ENCODE data around the gene FNDC3B.

The FNDC3B gene

DNA sequence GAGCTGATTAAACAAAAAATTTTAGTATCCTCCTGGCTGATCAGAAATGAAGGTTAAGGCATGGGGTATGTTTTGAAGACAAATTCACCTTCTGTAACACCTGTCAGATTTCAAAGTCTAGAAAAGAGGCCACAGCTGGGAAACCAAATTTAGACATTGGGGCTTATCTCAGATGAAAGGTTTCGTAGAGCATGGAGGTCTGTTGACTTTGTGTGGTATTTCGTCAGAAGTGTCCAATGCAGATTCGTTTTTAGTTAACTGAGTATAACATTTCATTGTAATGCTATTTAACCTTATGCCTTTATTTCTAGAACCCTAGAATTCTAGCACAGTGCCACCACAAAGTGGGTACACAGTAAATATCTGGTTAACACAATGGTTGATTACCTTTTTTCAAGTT lies 61.7 kb downstream of the FNDC3B start:
- no peaks in the 10 kb centered on the region for H3K36me3 ChIP-seq (ENCODE audit: control insufficient read depth in 2 of 2, insufficient read depth in 1 of 2, low read length in 2 of 2)
- H3K27ac ChIP-seq (ENCODE audit: extremely low read depth, low read depth, low read length) = no peak overlapping the region
- peaks cover 10% of the 10 kb centered on the region for H3K4me1 ChIP-seq (ENCODE audit: control insufficient read depth, insufficient read depth, low read length)
- CTCF ChIA-PET = no interaction called here
- no peak overlapping the region for H3K4me3 ChIP-seq (ENCODE audit: low read depth, low read length)
- POLR2A ChIA-PET = no interaction called here
- TF ChIP-seq ZNF394 (tag by site-specific recombination; IDR thresholded peaks at IDR 0.05; ENCODE audit: borderline replicate concordance) = no peak
- no peak for TF ChIP-seq HOXD13 (CRISPR knock-in tag; IDR thresholded peaks at IDR 0.05; ENCODE audit: borderline replicate concordance)
- TF ChIP-seq, protein P1, sequence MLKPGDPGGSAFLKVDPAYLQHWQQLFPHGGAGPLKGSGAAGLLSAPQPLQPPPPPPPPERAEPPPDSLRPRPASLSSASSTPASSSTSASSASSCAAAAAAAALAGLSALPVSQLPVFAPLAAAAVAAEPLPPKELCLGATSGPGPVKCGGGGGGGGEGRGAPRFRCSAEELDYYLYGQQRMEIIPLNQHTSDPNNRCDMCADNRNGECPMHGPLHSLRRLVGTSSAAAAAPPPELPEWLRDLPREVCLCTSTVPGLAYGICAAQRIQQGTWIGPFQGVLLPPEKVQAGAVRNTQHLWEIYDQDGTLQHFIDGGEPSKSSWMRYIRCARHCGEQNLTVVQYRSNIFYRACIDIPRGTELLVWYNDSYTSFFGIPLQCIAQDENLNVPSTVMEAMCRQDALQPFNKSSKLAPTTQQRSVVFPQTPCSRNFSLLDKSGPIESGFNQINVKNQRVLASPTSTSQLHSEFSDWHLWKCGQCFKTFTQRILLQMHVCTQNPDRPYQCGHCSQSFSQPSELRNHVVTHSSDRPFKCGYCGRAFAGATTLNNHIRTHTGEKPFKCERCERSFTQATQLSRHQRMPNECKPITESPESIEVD (tag by site-specific recombination; IDR thresholded peaks at IDR 0.05) = peak; percentile 46; the same call in 1 of the 2 replicates
- H3K9me3 ChIP-seq (ENCODE audit: control insufficient read depth, insufficient read depth, low read depth, low read length) = no peaks in the 10 kb centered on the region

DNA sequence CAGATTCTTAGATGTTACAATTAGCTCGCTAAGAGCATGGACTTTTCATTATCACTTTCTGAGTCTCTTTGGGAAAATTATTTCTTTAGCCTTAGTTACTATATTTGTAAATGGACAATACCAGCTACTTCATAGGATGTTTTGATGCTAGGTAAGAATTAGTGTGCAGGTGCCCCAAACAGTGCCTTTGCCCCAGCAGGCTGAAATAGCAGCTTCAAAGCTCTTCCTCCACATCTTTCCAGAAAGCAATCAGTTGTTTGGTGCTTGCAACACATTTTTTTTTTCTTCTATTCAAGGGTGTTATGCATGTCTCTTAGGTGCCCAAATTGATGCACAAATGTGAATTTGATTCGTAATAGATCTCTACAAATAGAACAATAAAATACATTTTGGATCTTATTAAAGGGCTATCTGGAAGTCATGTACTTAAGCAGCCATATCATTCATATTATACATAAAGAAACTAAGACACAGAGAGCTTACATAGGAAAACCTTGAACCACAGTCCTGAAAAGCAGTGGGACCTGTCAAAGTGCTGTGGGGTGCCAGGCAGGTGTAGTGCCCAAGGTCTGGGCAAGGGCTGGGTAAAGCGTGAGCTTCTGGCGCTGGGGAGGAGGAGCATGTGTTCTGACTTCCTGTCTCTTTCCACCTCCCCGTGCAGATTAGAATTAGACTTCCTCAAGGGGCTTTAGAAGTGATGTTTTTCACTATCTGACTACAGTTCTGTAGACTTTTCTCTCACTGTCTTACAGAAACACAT lies 62.9 kb downstream of the FNDC3B start:
- H3K27ac ChIP-seq (ENCODE audit: extremely low read depth, low read depth, low read length) = no peak overlapping the region
- H3K9me3 ChIP-seq (ENCODE audit: control insufficient read depth, insufficient read depth, low read depth, low read length) = no peaks in the 10 kb centered on the region
- TF ChIP-seq ZNF561 (tag by site-specific recombination; IDR thresholded peaks at IDR 0.05; ENCODE audit: borderline replicate concordance) = no peak
- no peak for TF ChIP-seq ZNF623 (tag by site-specific recombination; IDR thresholded peaks at IDR 0.05)
- no peak for TF ChIP-seq ZNF677 (tag by site-specific recombination; IDR thresholded peaks at IDR 0.05)
- no peak for TF ChIP-seq ZNF335 (tag by site-specific recombination; conservative IDR thresholded peaks at IDR 0.05)
- no peak overlapping the region for H3K4me3 ChIP-seq (ENCODE audit: low read depth, low read length)
- POLR2A ChIA-PET = no interaction called here
- CTCF ChIA-PET = interaction anchor here (0.6 kb wide), 2 partner anchors 157 to 935 kb away, joined by 3 read pairs; no protein-coding TSS in a partner anchor
- H3K4me1 ChIP-seq (ENCODE audit: control insufficient read depth, insufficient read depth, low read length) = peaks cover 12% of the 10 kb centered on the region
- no peaks in the 10 kb centered on the region for H3K36me3 ChIP-seq (ENCODE audit: control insufficient read depth in 2 of 2, insufficient read depth in 1 of 2, low read length in 2 of 2)

DNA sequence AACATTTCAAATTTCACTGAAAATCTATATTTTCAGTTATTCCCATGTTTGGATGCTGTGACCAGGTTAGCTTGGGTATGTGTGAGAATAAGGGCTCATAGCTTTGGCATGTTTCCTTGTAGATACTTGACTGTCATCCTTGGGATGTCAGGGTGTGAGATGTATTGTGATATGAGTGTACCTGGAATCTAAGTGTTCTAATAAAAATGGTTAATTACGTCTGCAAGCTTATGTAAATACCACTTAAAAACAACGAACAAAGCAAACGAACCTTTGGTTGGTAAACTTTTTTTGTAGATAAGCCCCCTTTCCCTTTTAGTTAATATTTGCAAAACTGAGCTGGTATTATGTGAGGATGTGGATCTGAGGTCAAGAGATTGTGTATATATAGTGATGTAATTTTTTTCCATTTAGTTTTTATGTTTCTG lies 63.5 kb downstream of the FNDC3B start:
- ChIA-PET POLR2A (no interaction called here), CTCF (interaction anchor here (0.6 kb wide), 1 partner anchor 157 kb away, joined by 3 read pairs; no protein-coding TSS in a partner anchor)
- TF ChIP-seq, protein P2, sequence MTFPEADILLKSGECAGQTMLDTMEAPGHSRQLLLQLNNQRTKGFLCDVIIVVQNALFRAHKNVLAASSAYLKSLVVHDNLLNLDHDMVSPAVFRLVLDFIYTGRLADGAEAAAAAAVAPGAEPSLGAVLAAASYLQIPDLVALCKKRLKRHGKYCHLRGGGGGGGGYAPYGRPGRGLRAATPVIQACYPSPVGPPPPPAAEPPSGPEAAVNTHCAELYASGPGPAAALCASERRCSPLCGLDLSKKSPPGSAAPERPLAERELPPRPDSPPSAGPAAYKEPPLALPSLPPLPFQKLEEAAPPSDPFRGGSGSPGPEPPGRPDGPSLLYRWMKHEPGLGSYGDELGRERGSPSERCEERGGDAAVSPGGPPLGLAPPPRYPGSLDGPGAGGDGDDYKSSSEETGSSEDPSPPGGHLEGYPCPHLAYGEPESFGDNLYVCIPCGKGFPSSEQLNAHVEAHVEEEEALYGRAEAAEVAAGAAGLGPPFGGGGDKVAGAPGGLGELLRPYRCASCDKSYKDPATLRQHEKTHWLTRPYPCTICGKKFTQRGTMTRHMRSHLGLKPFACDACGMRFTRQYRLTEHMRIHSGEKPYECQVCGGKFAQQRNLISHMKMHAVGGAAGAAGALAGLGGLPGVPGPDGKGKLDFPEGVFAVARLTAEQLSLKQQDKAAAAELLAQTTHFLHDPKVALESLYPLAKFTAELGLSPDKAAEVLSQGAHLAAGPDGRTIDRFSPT (tag by site-specific recombination; IDR thresholded peaks at IDR 0.05) = no peak
- no peak for TF ChIP-seq ZNF433 (tag by site-specific recombination; IDR thresholded peaks at IDR 0.05; ENCODE audit: low read depth)
- TF ChIP-seq, protein P3, sequence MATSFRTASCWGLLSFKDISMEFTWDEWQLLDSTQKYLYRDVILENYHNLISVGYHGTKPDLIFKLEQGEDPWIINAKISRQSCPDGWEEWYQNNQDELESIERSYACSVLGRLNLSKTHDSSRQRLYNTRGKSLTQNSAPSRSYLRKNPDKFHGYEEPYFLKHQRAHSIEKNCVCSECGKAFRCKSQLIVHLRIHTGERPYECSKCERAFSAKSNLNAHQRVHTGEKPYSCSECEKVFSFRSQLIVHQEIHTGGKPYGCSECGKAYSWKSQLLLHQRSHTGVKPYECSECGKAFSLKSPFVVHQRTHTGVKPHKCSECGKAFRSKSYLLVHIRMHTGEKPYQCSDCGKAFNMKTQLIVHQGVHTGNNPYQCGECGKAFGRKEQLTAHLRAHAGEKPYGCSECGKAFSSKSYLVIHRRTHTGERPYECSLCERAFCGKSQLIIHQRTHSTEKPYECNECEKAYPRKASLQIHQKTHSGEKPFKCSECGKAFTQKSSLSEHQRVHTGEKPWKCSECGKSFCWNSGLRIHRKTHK (tag by site-specific recombination; IDR thresholded peaks at IDR 0.05) = no peak
- TF ChIP-seq ZNF776 (tag by site-specific recombination; IDR thresholded peaks at IDR 0.05; ENCODE audit: borderline replicate concordance) = no peak
- TF ChIP-seq ZNF514 (tag by site-specific recombination; IDR thresholded peaks at IDR 0.05) = no peak
- TF ChIP-seq ZNF621 (tag by site-specific recombination; IDR thresholded peaks at IDR 0.05) = no peak
- no peak for TF ChIP-seq ZNF837 (tag by site-specific recombination; IDR thresholded peaks at IDR 0.05)
- no peaks in the 10 kb centered on the region for H3K9me3 ChIP-seq (ENCODE audit: control insufficient read depth, insufficient read depth, low read depth, low read length)
- H3K4me3 ChIP-seq (ENCODE audit: low read depth, low read length) = no peak overlapping the region
- no peak overlapping the region for H3K27ac ChIP-seq (ENCODE audit: extremely low read depth, low read depth, low read length)
- peaks cover 12% of the 10 kb centered on the region for H3K4me1 ChIP-seq (ENCODE audit: control insufficient read depth, insufficient read depth, low read length)
- no peaks in the 10 kb centered on the region for H3K36me3 ChIP-seq (ENCODE audit: control insufficient read depth in 2 of 2, insufficient read depth in 1 of 2, low read length in 2 of 2)
